Lung microvascular endothelial cell (primary cell): ENCODE results near the gene GPHA2. TPM values are rescaled to one million over a fixed set of nuclear protein-coding genes. Genes with fewer than 3 reads are reported as not detected.
A peak's percentile ranks its signal among the peaks of the same experiment; 100 is the strongest.

Source experiments
- DNase-seq, 2 donors: peaks; one replicate each; pipeline versions ENCODE4 v3.0.0 to v3.0.0-alpha.2; 2010; ENCODE audit warnings: low read depth in 2 of 2
- total RNA-seq: library from RNA; depleted of rRNA; stranded (reverse); fragments of >200 nt; gene quantifications from 2 replicates; pipeline ENCODE4 v1.2.1, GENCODE V29; 2014

The GPHA2 gene
- total RNA-seq, 1 donor from 2014 or later = not detected

- no peak for DNase-seq
Observed at GRCh38 chr11:64910451-64911093, 25.1 kb downstream of the GPHA2 start.

- DNase-seq = no peak
Observed at GRCh38 chr11:64909653-64910343, 25.9 kb downstream of the GPHA2 start.

- DNase-seq = no peak
Observed at GRCh38 chr11:64908766-64909165, 26.9 kb downstream of the GPHA2 start.

- no peak for DNase-seq
Observed at GRCh38 chr11:64906314-64906635, 29.4 kb downstream of the GPHA2 start.

- DNase-seq = no peak
Observed at GRCh38 chr11:64905516-64906313, 30.0 kb downstream of the GPHA2 start.

GRCh38 chr11:64903291-64903833 lies 32.3 kb downstream of the GPHA2 start:
- DNase-seq = no peak

- DNase-seq = no peak
Observed at GRCh38 chr11:64902102-64902900, 33.4 kb downstream of the GPHA2 start.

- no peak for DNase-seq
Observed at GRCh38 chr11:64900774-64901173, 34.9 kb downstream of the GPHA2 start.

- peak; percentile 27 to 48 for DNase-seq
Observed at GRCh38 chr11:64900263-64900678, 35.4 kb downstream of the GPHA2 start.

GRCh38 chr11:64898541-64898940 lies 37.2 kb downstream of the GPHA2 start:
- no peak for DNase-seq

GRCh38 chr11:64898076-64898445 lies 37.6 kb downstream of the GPHA2 start:
- no peak for DNase-seq

GRCh38 chr11:64897381-64898075 lies 38.2 kb downstream of the GPHA2 start:
- no peak for DNase-seq

GRCh38 chr11:64896448-64897022 lies 39.2 kb downstream of the GPHA2 start:
- no peak for DNase-seq

- no peak for DNase-seq
Observed at GRCh38 chr11:64894812-64895452, 40.8 kb downstream of the GPHA2 start.

- DNase-seq = peak; percentile 68 to 76
Observed at GRCh38 chr11:64894070-64894811, 41.5 kb downstream of the GPHA2 start.

- no peak for DNase-seq
Observed at GRCh38 chr11:64893194-64894069, 42.3 kb downstream of the GPHA2 start.

GRCh38 chr11:64892838-64893193 lies 42.9 kb downstream of the GPHA2 start:
- no peak for DNase-seq

- peak in 1 of 2 donors; percentile 29 for DNase-seq
Observed at GRCh38 chr11:64892411-64892831, 43.3 kb downstream of the GPHA2 start.
